Neural progenitor cell (in vitro differentiated cells): ENCODE measurements around the gene VOPP1. TPM values are rescaled to one million over a fixed set of nuclear protein-coding genes. Genes with fewer than 3 reads are reported as not detected.

Source experiments
- DNase-seq: peaks from one replicate; pipeline ENCODE4 v3.0.0-alpha.2; 2016; ENCODE audit warnings: low spot score
- H2AFZ ChIP-seq: fragments of 200-600 bp; sonication (generic); replicated peaks from 2 replicates; pipeline ENCODE4 v1.6.1; 2016; ENCODE audit warnings: antibody characterized with exemption
- H3F3A ChIP-seq: fragments of 200-600 bp; sonication (generic); 2 replicates; pipeline ENCODE4 v1.6.1; 2016; ENCODE audit warnings: antibody characterized with exemption, low read depth
- H3K27ac ChIP-seq: fragments of 200-600 bp; sonication (generic); 2 replicates; pipeline ENCODE4 v1.5.1; 2016; ENCODE audit warnings: mild to moderate bottlenecking
- H3K27me3 ChIP-seq: fragments of 200-600 bp; sonication (generic); 2 replicates; pipeline ENCODE4 v1.6.1; 2016; ENCODE audit warnings: mild to moderate bottlenecking, moderate library complexity
- H3K36me3 ChIP-seq: fragments of 200-600 bp; sonication (generic); 2 replicates; pipeline ENCODE4 v1.5.1; 2016
- H3K4me1 ChIP-seq: fragments of 200-600 bp; sonication (generic); 2 replicates; pipeline ENCODE4 v1.6.1; 2016; ENCODE audit warnings: mixed run types
- H3K4me2 ChIP-seq: fragments of 200-600 bp; sonication (generic); 2 replicates; pipeline ENCODE4 v1.6.1; 2016
- H3K4me3 ChIP-seq: fragments of 200-600 bp; sonication (generic); 2 replicates; pipeline ENCODE4 v1.5.1; 2016
- H3K79me2 ChIP-seq: fragments of 200-600 bp; sonication (generic); 2 replicates; pipeline ENCODE4 v1.6.1; 2016; ENCODE audit warnings: low read depth
- H3K9ac ChIP-seq: fragments of 200-600 bp; sonication (generic); 2 replicates; pipeline ENCODE4 v1.6.1; 2016
- H3K9me3 ChIP-seq: fragments of 200-600 bp; sonication (generic); 2 replicates; pipeline ENCODE4 v1.5.1; 2016; ENCODE audit warnings: low read depth
- H4K20me1 ChIP-seq: fragments of 200-600 bp; sonication (generic); 2 replicates; pipeline ENCODE4 v1.6.1; 2016; ENCODE audit warnings: low read depth
- H3K27ac Mint-ChIP-seq: 3 replicates; pipeline ENCODE4 v1.8.0; 2021; ENCODE audit warnings: mixed read lengths
- H3K27me3 Mint-ChIP-seq: 2 replicates; pipeline ENCODE4 v1.8.0; 2022; ENCODE audit warnings: low read depth, mild to moderate bottlenecking, inconsistent platforms, moderate library complexity, mixed read lengths; ENCODE audit not compliant: insufficient read depth
- H3K36me3 Mint-ChIP-seq: 3 replicates; pipeline ENCODE4 v1.8.0; 2021; ENCODE audit warnings: mixed read lengths
- H3K4me1 Mint-ChIP-seq: 3 replicates; pipeline ENCODE4 v1.8.0; 2021; ENCODE audit warnings: mixed read lengths
- H3K4me3 Mint-ChIP-seq: 3 replicates; pipeline ENCODE4 v1.8.0; 2021; ENCODE audit warnings: mild to moderate bottlenecking, moderate library complexity, mixed read lengths
- H3K9me3 Mint-ChIP-seq: 3 replicates; pipeline ENCODE4 v1.8.0; 2020; ENCODE audit warnings: mixed read lengths
- EZH2 ChIP-seq: fragments of 200-600 bp; sonication (generic); IDR thresholded peaks from 2 replicates; pipeline ENCODE4 v1.6.1; 2017; ENCODE audit warnings: antibody characterized with exemption, mild to moderate bottlenecking, moderate library complexity
- EZH2phosphoT487 ChIP-seq: fragments of 200-600 bp; sonication (generic); IDR thresholded peaks from 2 replicates; pipeline ENCODE4 v1.6.1; 2017; ENCODE audit warnings: antibody characterized with exemption
- total RNA-seq: library from RNA; depleted of rRNA; stranded (reverse); fragments of >200 nt; gene quantifications from 2 replicates; pipeline ENCODE4 v1.2.3, GENCODE V29; 2015; ENCODE audit warnings: low replicate concordance
- TF ChIP-seq, protein P1 (sequence below): fragments of 200-600 bp; sonication (generic); IDR thresholded peaks from 2 replicates; pipeline ENCODE4 v1.5.1; 2017; ENCODE audit warnings: antibody characterized with exemption, mild to moderate bottlenecking

Gene VOPP1
- total RNA-seq, 1 donor from 2014 or later, result 46.6 TPM

DNA sequence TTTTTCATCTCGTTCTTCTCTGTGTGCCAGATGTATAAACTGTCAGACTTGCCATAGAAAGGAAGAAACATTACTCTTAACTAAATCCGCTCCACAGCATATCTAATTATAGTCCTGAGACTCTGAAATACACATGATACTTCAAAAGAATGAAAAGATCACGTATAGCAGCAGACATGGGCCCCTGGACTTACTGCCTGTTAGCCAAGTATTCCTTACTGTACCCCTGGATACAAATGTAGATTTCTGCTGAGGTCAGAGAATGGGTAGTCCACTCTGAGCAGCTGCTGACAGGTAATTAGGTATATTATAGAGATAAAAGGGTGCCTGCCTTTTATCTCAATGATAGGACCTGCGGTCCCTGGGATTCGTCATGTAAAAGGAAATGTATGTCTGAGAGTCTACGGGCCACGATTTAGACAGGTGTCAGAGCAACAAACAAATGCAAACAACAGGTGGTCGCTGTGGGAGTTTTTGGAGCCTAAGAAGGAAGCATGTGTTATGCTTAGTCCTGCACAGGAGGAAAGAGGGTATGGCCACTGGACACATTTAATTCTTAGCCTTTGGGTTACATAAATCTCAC is 69.4 kb downstream of the VOPP1 start:
- H3K79me2 ChIP-seq, result peaks cover 7% of the 10 kb centered on the region
- no peaks in the 10 kb centered on the region for H3K36me3 ChIP-seq
- H3K4me2 ChIP-seq, result peak overlapping the region; percentile 42
- no peaks in the 10 kb centered on the region for H3K27me3 ChIP-seq
- H3F3A ChIP-seq, result peaks cover 12% of the 10 kb centered on the region
- H3K27me3 Mint-ChIP-seq, result peaks cover 2% of the 10 kb centered on the region
- H3K27ac ChIP-seq, result peak overlapping the region; percentile 58
- peaks cover 23% of the 10 kb centered on the region for H4K20me1 ChIP-seq
- H3K4me1 ChIP-seq, result peaks cover 21% of the 10 kb centered on the region
- peaks cover 9% of the 10 kb centered on the region for H3K36me3 Mint-ChIP-seq
- H3K4me3 Mint-ChIP-seq, result no peak overlapping the region
- peaks cover 2% of the 10 kb centered on the region for H3K4me1 Mint-ChIP-seq
- no peak overlapping the region for H2AFZ ChIP-seq
- H3K9me3 Mint-ChIP-seq, result no peaks in the 10 kb centered on the region
- TF ChIP-seq, protein P1, sequence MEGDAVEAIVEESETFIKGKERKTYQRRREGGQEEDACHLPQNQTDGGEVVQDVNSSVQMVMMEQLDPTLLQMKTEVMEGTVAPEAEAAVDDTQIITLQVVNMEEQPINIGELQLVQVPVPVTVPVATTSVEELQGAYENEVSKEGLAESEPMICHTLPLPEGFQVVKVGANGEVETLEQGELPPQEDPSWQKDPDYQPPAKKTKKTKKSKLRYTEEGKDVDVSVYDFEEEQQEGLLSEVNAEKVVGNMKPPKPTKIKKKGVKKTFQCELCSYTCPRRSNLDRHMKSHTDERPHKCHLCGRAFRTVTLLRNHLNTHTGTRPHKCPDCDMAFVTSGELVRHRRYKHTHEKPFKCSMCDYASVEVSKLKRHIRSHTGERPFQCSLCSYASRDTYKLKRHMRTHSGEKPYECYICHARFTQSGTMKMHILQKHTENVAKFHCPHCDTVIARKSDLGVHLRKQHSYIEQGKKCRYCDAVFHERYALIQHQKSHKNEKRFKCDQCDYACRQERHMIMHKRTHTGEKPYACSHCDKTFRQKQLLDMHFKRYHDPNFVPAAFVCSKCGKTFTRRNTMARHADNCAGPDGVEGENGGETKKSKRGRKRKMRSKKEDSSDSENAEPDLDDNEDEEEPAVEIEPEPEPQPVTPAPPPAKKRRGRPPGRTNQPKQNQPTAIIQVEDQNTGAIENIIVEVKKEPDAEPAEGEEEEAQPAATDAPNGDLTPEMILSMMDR, result no peak
- TF ChIP-seq EZH2 (no peak), EZH2phosphoT487 (no peak)
- no peaks in the 10 kb centered on the region for H3K9me3 ChIP-seq
- H3K27ac Mint-ChIP-seq, result peak overlapping the region; percentile 26
- H3K9ac ChIP-seq, result no peak overlapping the region
- no peak for DNase-seq
- no peak overlapping the region for H3K4me3 ChIP-seq

DNA sequence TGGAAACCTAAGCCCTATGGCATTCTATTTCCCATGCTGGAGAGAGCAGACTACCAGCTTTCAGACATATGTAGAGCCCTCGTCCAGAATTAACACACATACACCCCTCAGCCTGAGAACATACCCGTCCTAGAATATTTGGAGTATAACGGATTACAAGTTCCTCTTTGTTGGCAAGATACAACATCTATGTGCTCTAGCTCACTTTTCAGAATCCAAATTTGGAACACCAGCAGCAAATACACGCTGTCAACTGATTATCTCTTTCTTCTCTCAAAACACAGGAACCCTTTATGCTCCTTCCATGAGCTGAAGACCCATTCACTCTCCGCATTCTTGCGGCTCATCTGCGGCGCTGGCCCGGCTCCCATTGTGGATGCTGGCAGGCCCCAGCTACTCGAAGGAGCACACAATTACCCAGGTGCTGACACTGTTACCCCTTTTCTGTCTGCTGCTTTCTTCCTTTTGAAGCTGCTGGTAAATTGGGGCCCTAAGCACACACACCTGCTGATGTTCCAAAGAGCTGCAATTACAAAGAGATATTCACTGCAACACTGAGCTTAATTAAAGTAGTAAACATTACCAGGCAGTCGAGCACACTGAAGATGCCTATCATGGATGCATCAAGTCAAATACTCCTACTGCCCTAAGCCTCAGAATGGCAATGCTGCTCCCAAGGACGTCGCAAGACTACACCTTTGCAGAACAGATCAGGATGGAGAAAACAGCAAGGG is 70.0 kb downstream of the VOPP1 start:
- Histone ChIP-seq H3K4me1 (peaks cover 21% of the 10 kb centered on the region), H3K4me3 (no peak overlapping the region), H3K9me3 (no peaks in the 10 kb centered on the region), H3K27me3 (no peaks in the 10 kb centered on the region), H3K79me2 (peaks cover 7% of the 10 kb centered on the region), H3F3A (peaks cover 12% of the 10 kb centered on the region), H3K9ac (no peak overlapping the region), H3K27ac (peak overlapping the region; percentile 58), H4K20me1 (peaks cover 23% of the 10 kb centered on the region), H2AFZ (no peak overlapping the region), H3K4me2 (peak overlapping the region; percentile 42), H3K36me3 (no peaks in the 10 kb centered on the region)
- Mint-ChIP-seq H3K9me3 (no peaks in the 10 kb centered on the region), H3K27ac (no peak overlapping the region), H3K4me3 (no peak overlapping the region), H3K4me1 (peaks cover 2% of the 10 kb centered on the region), H3K36me3 (peaks cover 7% of the 10 kb centered on the region), H3K27me3 (peaks cover 2% of the 10 kb centered on the region)
- TF ChIP-seq EZH2phosphoT487 (no peak), EZH2 (no peak)
- TF ChIP-seq, protein P1, result no peak
- DNase-seq, result peak; percentile 54

DNA sequence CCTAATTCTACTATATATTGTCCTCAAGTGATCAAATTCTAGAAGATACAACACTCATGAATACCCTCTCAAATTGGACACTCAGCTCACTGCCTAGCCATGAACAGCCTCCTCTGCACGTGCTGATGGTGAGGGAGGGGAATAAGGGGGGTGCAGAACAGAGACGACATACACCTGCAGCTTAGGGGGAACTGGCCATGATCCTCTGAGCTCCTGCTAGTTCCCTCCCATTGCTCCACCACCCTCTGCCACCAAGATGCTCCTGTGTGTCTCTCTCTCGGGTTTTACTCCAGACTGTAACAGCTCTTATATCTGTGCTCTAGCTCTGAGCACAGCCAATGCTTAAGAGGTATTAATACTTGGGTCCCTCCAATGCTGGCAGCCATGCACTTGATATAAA is 70.7 kb downstream of the VOPP1 start:
- Histone ChIP-seq H2AFZ (no peak overlapping the region), H3K4me1 (peaks cover 21% of the 10 kb centered on the region), H3K27me3 (no peaks in the 10 kb centered on the region), H3K4me3 (no peak overlapping the region), H3K9ac (no peak overlapping the region), H3K79me2 (peaks cover 7% of the 10 kb centered on the region), H3K4me2 (peak overlapping the region; percentile 42), H3F3A (peaks cover 12% of the 10 kb centered on the region), H3K9me3 (no peaks in the 10 kb centered on the region), H4K20me1 (peaks cover 23% of the 10 kb centered on the region), H3K27ac (peak overlapping the region; percentile 58), H3K36me3 (no peaks in the 10 kb centered on the region)
- no peak for TF ChIP-seq EZH2phosphoT487
- no peak for TF ChIP-seq EZH2
- TF ChIP-seq, protein P1, result no peak
- no peak overlapping the region for H3K4me3 Mint-ChIP-seq
- peaks cover 2% of the 10 kb centered on the region for H3K27me3 Mint-ChIP-seq
- H3K9me3 Mint-ChIP-seq, result no peaks in the 10 kb centered on the region
- peaks cover 2% of the 10 kb centered on the region for H3K4me1 Mint-ChIP-seq
- no peak for DNase-seq
- H3K27ac Mint-ChIP-seq, result no peak overlapping the region
- H3K36me3 Mint-ChIP-seq, result peaks cover 7% of the 10 kb centered on the region
